ENCODE data around the gene MYT1. TPM values are rescaled to one million over a fixed set of nuclear protein-coding genes. Genes with fewer than 3 reads are reported as not detected.

Gene MYT1
- total RNA-seq, 2 donors from 2014 or later, result 2.4 to 4.5 TPM

GRCh38 chr20:64182146-64182865, 18.1 kb downstream of the MYT1 start:
- Histone ChIP-seq H3K27me3 (ENCODE audit: control insufficient read depth, insufficient read depth, low read length, poor library complexity, severe bottlenecking) (no peaks in the 10 kb centered on the region), H3K36me3 (ENCODE audit: control insufficient read depth, insufficient read depth, low read length) (no peaks in the 10 kb centered on the region), H3K9ac (ENCODE audit: extremely low read depth, low read length, poor library complexity, severe bottlenecking) (no peak overlapping the region), H3K27ac (ENCODE audit: low read depth, low read length) (no peak overlapping the region), H3K4me3 (ENCODE audit: low read length) (no peak overlapping the region), H3K4me1 (ENCODE audit: control insufficient read depth, insufficient read depth, low read length) (no peaks in the 10 kb centered on the region), H3K9me3 (ENCODE audit: control insufficient read depth, low read length) (peaks cover 5% of the 10 kb centered on the region)
- no peak for TF ChIP-seq CTCF (conservative IDR thresholded peaks at IDR 0.05)
- H3K4me1 Mint-ChIP-seq, result no peaks in the 10 kb centered on the region
- peaks cover 4% of the 10 kb centered on the region for H3K27me3 Mint-ChIP-seq (ENCODE audit: insufficient read depth)
- peaks cover 21% of the 10 kb centered on the region for H3K9me3 Mint-ChIP-seq
- 91 to 96% methylated on average over 8 to 16 of the region's 16 CpGs for WGBS, 2 experiments (ENCODE audit: insufficient coverage in 1 of 2, insufficient read length in 1 of 2)
- H3K27ac Mint-ChIP-seq, result no peak overlapping the region
- H3K4me3 Mint-ChIP-seq, result no peak overlapping the region
- no peak for DNase-seq
- H3K36me3 Mint-ChIP-seq (ENCODE audit: low read depth), result peaks cover 13% of the 10 kb centered on the region

- H3K27me3 Mint-ChIP-seq (ENCODE audit: insufficient read depth), result no peaks in the 10 kb centered on the region
Measured at GRCh38 chr20:64183313-64183712, 19.1 kb downstream of the MYT1 start.

GRCh38 chr20:64184795-64185194, 20.5 kb downstream of the MYT1 start:
- TF ChIP-seq CTCF (conservative IDR thresholded peaks at IDR 0.05), result no peak
- Histone ChIP-seq H3K27ac (ENCODE audit: low read depth, low read length) (no peak overlapping the region), H3K4me3 (ENCODE audit: low read length) (no peak overlapping the region), H3K9me3 (ENCODE audit: control insufficient read depth, low read length) (peaks cover 5% of the 10 kb centered on the region), H3K27me3 (ENCODE audit: control insufficient read depth, insufficient read depth, low read length, poor library complexity, severe bottlenecking) (no peaks in the 10 kb centered on the region), H3K4me1 (ENCODE audit: control insufficient read depth, insufficient read depth, low read length) (no peaks in the 10 kb centered on the region), H3K9ac (ENCODE audit: extremely low read depth, low read length, poor library complexity, severe bottlenecking) (no peak overlapping the region), H3K36me3 (ENCODE audit: control insufficient read depth, insufficient read depth, low read length) (no peaks in the 10 kb centered on the region)
- H3K36me3 Mint-ChIP-seq (ENCODE audit: low read depth), result peaks cover 8% of the 10 kb centered on the region
- WGBS, 2 experiments (ENCODE audit: insufficient coverage in 1 of 2, insufficient read length in 1 of 2), result 85 to 86% methylated on average over 10 to 11 of the region's 12 CpGs
- no peak overlapping the region for H3K4me3 Mint-ChIP-seq
- peaks cover 18% of the 10 kb centered on the region for H3K9me3 Mint-ChIP-seq
- no peak overlapping the region for H3K27ac Mint-ChIP-seq
- no peak for DNase-seq
- H3K4me1 Mint-ChIP-seq, result peaks cover 14% of the 10 kb centered on the region
- no peaks in the 10 kb centered on the region for H3K27me3 Mint-ChIP-seq (ENCODE audit: insufficient read depth)

More at GRCh38 chr20:64183313-64183712, 19.1 kb downstream of the MYT1 start:
- Histone ChIP-seq H3K4me1 (ENCODE audit: control insufficient read depth, insufficient read depth, low read length) (no peaks in the 10 kb centered on the region), H3K9ac (ENCODE audit: extremely low read depth, low read length, poor library complexity, severe bottlenecking) (no peak overlapping the region), H3K4me3 (ENCODE audit: low read length) (no peak overlapping the region), H3K27me3 (ENCODE audit: control insufficient read depth, insufficient read depth, low read length, poor library complexity, severe bottlenecking) (no peaks in the 10 kb centered on the region), H3K36me3 (ENCODE audit: control insufficient read depth, insufficient read depth, low read length) (no peaks in the 10 kb centered on the region), H3K9me3 (ENCODE audit: control insufficient read depth, low read length) (peaks cover 5% of the 10 kb centered on the region), H3K27ac (ENCODE audit: low read depth, low read length) (no peak overlapping the region)
- WGBS, 2 experiments (ENCODE audit: insufficient coverage in 1 of 2, insufficient read length in 1 of 2), result 91 to 100% methylated on average over 1 to 2 of the region's 2 CpGs
- TF ChIP-seq CTCF (conservative IDR thresholded peaks at IDR 0.05), result no peak
- DNase-seq, result no peak
- peaks cover 20% of the 10 kb centered on the region for H3K9me3 Mint-ChIP-seq
- H3K4me1 Mint-ChIP-seq, result peaks cover 3% of the 10 kb centered on the region
- no peak overlapping the region for H3K4me3 Mint-ChIP-seq
- H3K36me3 Mint-ChIP-seq (ENCODE audit: low read depth), result peaks cover 8% of the 10 kb centered on the region
- H3K27ac Mint-ChIP-seq, result no peak overlapping the region

Data from endodermal cell (in vitro differentiated cells).